Measurements from ENCODE around the gene DNAJC1.

The DNAJC1 gene

DNA sequence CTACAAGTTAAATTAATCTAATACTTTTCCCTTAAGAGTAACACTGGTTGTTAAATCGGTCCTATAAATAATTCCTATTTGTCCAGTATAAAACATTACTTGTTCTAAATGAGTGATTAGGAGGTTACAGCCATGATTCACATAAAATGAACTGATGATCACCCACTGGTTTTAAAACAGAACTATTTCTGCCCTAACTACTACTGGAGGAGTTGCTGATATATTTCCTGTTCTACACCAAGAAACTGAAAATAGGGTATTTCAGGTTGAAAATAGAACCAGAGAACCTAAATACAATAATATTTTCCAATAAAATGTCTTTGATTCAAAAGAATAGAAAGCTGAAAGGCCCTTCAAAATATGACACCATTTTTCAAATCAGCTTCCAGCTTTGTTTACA lies 30.9 kb downstream of the DNAJC1 start:
- no peaks in the 10 kb centered on the region for H3K27me3 ChIP-seq
- DNase-seq = no peak
- peaks cover 9% of the 10 kb centered on the region for H3K4me1 ChIP-seq
- no peak overlapping the region for H3K4me3 ChIP-seq (ENCODE audit: low read depth, low read length)
- no peaks in the 10 kb centered on the region for H3K9me3 ChIP-seq
- no peaks in the 10 kb centered on the region for H3K36me3 ChIP-seq
- TF ChIP-seq, protein P1, sequence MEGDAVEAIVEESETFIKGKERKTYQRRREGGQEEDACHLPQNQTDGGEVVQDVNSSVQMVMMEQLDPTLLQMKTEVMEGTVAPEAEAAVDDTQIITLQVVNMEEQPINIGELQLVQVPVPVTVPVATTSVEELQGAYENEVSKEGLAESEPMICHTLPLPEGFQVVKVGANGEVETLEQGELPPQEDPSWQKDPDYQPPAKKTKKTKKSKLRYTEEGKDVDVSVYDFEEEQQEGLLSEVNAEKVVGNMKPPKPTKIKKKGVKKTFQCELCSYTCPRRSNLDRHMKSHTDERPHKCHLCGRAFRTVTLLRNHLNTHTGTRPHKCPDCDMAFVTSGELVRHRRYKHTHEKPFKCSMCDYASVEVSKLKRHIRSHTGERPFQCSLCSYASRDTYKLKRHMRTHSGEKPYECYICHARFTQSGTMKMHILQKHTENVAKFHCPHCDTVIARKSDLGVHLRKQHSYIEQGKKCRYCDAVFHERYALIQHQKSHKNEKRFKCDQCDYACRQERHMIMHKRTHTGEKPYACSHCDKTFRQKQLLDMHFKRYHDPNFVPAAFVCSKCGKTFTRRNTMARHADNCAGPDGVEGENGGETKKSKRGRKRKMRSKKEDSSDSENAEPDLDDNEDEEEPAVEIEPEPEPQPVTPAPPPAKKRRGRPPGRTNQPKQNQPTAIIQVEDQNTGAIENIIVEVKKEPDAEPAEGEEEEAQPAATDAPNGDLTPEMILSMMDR (IDR thresholded peaks at IDR 0.05; ENCODE audit: low read depth, low read length) = no peak

DNA sequence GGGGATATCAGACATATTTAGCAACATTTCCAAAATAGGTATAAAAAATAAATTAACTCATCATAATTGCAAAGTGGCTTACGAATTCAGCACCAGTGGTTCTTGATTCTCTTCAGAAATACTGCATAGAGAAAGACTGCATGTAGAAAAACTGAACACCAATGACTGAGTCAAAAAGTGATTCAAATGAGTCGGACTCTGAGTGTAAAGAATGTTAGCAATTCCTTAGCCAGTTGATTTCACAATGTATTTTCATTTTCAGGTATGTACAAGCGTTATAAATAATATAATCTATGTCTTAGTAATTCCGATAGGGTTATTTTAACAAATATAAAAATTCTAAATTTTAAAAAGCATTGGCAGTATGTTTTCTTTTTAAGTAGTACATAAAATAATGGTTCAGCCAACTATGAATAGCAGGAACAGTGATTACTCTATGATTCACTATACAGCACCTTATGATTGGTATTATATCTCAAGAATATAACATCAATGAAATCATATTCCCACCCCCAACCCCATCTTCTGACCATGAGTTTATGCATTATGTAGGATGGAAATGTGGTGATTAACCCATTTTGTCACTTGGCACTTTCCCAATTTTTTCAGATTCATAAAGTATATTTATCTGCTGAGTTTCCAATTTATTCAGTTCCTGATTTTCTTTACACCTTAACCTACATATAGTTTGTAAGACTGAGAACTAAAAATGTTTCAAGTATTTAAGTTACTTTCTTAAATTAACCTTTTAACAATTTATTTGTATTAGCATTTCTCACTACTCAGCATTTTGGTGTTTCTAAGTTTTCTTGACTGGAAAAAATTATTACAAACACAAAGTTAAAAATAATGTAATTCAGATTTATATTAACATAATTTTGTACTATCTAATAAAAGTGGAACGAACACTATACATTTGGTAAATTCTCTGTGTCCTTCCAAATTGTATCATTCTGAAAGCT lies 33.9 kb downstream of the DNAJC1 start:
- Histone ChIP-seq H3K4me3 (ENCODE audit: low read depth, low read length) (no peak overlapping the region), H3K9me3 (no peaks in the 10 kb centered on the region), H3K27me3 (no peaks in the 10 kb centered on the region), H3K4me1 (no peaks in the 10 kb centered on the region), H3K36me3 (no peaks in the 10 kb centered on the region)
- TF ChIP-seq, protein P1 (IDR thresholded peaks at IDR 0.05; ENCODE audit: low read depth, low read length) = no peak
- DNase-seq = no peak

DNA sequence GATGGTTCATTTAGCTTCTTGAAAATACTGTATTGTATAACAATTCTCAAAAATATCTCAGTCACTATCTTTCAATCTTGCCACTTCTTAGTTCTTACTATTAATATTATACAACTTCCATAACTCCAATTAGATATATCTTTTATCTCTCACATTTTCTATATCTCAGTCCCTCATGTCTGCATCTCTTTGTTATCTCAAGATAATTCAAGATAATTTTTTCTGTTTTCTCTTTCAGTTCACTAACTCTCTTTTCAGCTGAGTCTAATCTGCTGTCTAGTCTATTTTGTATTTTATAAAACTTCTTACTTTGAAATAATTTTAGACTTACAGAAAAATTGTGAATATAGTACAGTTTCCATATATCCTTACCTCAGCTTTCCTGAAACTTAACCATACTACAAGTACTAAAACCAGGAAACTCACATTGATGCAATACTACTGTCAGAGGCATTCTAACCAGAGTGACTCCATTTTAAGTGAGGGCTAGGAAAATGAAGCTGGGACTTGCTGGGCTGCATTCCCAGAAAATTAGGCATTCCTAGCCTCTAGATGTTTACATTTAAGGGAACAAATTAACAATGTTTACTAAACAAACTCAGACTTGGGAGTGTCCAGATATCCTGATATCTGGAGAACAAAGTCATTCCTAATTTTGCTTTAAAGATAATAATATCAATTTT lies 38.4 kb downstream of the DNAJC1 start:
- Histone ChIP-seq H3K4me1 (no peaks in the 10 kb centered on the region), H3K27me3 (no peaks in the 10 kb centered on the region), H3K4me3 (ENCODE audit: low read depth, low read length) (no peak overlapping the region), H3K36me3 (no peaks in the 10 kb centered on the region), H3K9me3 (no peaks in the 10 kb centered on the region)
- TF ChIP-seq, protein P1 (IDR thresholded peaks at IDR 0.05; ENCODE audit: low read depth, low read length) = no peak
- DNase-seq = no peak

DNA sequence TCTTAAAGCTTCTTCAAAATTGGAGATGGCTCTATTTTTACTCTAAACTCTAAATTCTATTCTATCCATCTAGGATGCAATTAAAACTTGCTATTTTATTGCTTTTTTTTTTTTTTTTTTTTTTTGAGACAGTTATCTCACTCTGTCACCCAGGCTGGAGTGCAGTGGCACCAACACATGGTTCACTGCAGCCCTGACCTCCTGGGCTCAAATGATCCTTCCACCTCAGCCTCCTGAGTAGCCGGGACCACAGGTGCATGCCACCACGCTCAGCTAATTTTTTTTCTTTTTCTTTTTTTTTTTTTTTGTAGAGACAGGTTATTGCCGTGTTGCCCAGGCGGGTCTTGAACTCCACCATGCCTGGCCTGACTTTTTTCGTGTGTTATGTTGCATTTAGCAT lies 41.2 kb downstream of the DNAJC1 start:
- Histone ChIP-seq H3K27me3 (no peaks in the 10 kb centered on the region), H3K36me3 (no peaks in the 10 kb centered on the region), H3K4me1 (no peaks in the 10 kb centered on the region), H3K9me3 (no peaks in the 10 kb centered on the region), H3K4me3 (ENCODE audit: low read depth, low read length) (no peak overlapping the region)
- DNase-seq = no peak
- TF ChIP-seq, protein P1 (IDR thresholded peaks at IDR 0.05; ENCODE audit: low read depth, low read length) = no peak

DNA sequence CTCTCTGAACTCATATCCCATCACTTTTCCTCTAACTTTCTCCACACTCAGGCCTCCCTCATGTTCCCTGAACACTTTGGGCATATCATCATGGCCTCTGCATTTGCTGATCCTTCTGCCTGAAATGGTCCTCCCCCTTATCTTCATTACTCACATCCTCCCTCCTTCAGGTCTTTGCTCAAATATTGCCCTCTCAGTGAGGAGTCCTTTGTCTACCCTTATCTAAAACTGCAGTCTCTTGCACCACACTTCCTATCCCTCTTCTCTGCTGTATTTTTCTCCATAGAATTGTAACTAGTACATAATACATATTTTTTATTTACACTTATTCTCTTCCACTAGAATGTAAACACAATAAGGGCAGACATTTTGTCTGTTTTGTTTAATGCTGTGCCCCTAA lies 41.7 kb downstream of the DNAJC1 start:
- Histone ChIP-seq H3K27me3 (no peaks in the 10 kb centered on the region), H3K4me1 (no peaks in the 10 kb centered on the region), H3K36me3 (no peaks in the 10 kb centered on the region), H3K4me3 (ENCODE audit: low read depth, low read length) (no peak overlapping the region), H3K9me3 (no peaks in the 10 kb centered on the region)
- DNase-seq = no peak
- TF ChIP-seq, protein P1 (IDR thresholded peaks at IDR 0.05; ENCODE audit: low read depth, low read length) = no peak

DNA sequence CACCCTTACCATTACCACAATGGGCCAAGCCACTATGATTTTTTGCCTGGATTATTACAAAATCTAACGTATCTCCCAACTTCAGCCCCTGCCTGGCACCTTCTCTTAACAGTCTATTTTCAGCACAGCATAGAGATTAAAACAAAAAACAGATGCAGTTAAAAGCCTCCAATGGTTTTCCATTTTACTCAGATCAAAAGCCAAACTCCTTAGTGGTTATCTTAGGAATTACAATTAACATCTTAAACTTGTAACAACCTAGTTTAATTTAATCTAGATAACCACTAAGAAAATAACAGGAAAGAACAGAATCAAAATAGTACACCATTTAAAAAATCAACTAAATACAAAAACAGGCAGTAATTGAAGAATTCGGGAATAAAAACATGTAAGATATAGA lies 43.5 kb downstream of the DNAJC1 start:
- H3K27me3 ChIP-seq = no peaks in the 10 kb centered on the region
- H3K4me3 ChIP-seq (ENCODE audit: low read depth, low read length) = no peak overlapping the region
- TF ChIP-seq, protein P1 (IDR thresholded peaks at IDR 0.05; ENCODE audit: low read depth, low read length) = no peak
- no peak for DNase-seq
- no peaks in the 10 kb centered on the region for H3K9me3 ChIP-seq
- no peaks in the 10 kb centered on the region for H3K4me1 ChIP-seq
- no peaks in the 10 kb centered on the region for H3K36me3 ChIP-seq

Measured in BE2C (cell line).